Urinary bladder (tissue), 4 donors: ENCODE data around the gene SDHB. TPM values are rescaled to one million over a fixed set of nuclear protein-coding genes. Genes with fewer than 3 reads are reported as not detected.
"Not testable (repeated sequence)": the region's sequence is repeated elsewhere in the genome, so short reads cannot be mapped to it uniquely, and the experiment has no call there.

Experiments
- DNase-seq: peaks from one replicate; pipeline ENCODE4 v3.0.0-alpha.2; 2015; ENCODE audit errors: extremely low spot score
- H3K27ac ChIP-seq: one replicate; pipeline ENCODE4 v1.5.1; 2013; ENCODE audit warnings: low read depth, mild to moderate bottlenecking, moderate library complexity
- H3K36me3 ChIP-seq: one replicate; pipeline ENCODE4 v1.6.1; 2013; ENCODE audit warnings: mild to moderate bottlenecking, moderate library complexity; ENCODE audit not compliant: insufficient read depth
- H3K4me1 ChIP-seq: one replicate; pipeline ENCODE4 v1.6.1; 2013; ENCODE audit warnings: mild to moderate bottlenecking, moderate library complexity; ENCODE audit not compliant: insufficient read depth
- H3K4me3 ChIP-seq: one replicate; pipeline ENCODE4 v1.5.1; 2013; ENCODE audit warnings: low read depth, low read length
- WGBS: extraction: QIAGEN DNeasy Blood & Tissue Kit; methylation state at CpG from one replicate; pipeline ENCODE4 v1.1.7; 2013; 5-methylcytosine and 5-hydroxymethylcytosine counted together
- polyA plus RNA-seq: library from polyadenylated mRNA; stranded (reverse); fragments of 200-250 nt; gene quantifications from one replicate; pipeline ENCODE4 v1.2.3, GENCODE V29; 2013
- total RNA-seq: library from RNA; depleted of rRNA; stranded (reverse); fragments of >200 nt; gene quantifications from one replicate; pipeline ENCODE4 v1.2.3, GENCODE V29; 2014
- donor health status: healthy with polysubstance abuse.
- donor health status: healthy.

The SDHB gene
- total and polyA plus RNA-seq, 2 donors, result 84.1 to 114 TPM

DNA sequence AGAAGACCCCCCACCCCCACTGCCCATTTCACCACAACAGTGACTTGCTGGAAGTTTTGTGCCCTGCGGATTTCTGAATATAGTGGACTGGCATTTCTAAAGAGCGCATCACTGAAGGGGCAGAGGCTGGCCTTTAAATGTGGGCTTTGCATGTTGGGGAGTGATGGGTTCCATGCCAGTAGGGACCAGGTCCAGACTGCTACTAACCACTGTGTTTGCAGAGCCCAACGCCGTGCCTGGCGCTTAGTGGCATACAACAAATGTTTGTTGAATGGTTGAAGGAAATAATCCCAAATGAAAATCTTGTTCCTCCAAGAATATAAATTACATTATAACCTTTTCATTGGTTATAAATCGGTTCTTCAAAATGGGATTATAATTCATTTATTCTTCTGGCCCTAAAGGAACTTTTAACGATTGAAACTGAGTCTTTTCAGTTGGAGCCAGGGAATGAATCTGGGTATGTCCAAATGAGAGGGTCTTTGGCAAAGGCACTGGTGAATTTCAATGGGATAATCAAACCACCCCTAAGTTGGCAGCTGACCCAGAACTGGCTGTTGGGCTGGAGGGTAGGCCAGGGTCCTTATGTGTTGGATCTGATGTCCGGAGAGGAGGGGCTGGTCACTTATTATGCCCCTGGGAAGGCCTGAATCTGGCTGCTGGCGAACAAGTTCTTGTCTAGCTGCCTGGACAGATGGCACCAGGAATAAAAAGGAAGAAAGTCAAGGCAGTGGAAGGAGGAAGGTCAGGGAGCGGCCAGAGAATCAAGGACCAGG is 13.8 kb upstream of the SDHB start:
- Histone ChIP-seq H3K4me3 (no peak overlapping the region), H3K4me1 (no peaks in the 10 kb centered on the region), H3K27ac (no peak overlapping the region), H3K36me3 (no peaks in the 10 kb centered on the region)
- 84% methylated on average over 10 of the region's 10 CpGs for WGBS
- no peak for DNase-seq

DNA sequence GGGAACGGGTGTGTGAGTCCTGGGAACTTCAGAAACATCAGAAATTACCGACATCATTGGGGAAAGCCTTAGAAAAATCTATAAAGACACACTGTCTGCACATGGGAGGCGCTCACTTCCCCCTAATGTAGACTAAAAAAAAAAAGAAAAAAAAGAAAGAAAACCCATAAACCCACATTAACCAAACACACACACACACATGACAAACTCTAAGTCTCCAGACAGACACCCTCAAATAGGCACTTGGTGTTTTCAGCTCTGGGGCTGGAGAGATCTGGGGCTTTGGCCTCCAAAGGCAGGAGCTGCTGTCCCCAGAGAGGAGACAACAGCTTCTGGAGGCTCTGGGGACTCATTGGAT is 13.2 kb upstream of the SDHB start:
- Histone ChIP-seq H3K27ac (no peak overlapping the region), H3K4me3 (no peak overlapping the region), H3K4me1 (no peaks in the 10 kb centered on the region), H3K36me3 (no peaks in the 10 kb centered on the region)
- no peak for DNase-seq
- 73% methylated on average over 3 of the region's 3 CpGs for WGBS

DNA sequence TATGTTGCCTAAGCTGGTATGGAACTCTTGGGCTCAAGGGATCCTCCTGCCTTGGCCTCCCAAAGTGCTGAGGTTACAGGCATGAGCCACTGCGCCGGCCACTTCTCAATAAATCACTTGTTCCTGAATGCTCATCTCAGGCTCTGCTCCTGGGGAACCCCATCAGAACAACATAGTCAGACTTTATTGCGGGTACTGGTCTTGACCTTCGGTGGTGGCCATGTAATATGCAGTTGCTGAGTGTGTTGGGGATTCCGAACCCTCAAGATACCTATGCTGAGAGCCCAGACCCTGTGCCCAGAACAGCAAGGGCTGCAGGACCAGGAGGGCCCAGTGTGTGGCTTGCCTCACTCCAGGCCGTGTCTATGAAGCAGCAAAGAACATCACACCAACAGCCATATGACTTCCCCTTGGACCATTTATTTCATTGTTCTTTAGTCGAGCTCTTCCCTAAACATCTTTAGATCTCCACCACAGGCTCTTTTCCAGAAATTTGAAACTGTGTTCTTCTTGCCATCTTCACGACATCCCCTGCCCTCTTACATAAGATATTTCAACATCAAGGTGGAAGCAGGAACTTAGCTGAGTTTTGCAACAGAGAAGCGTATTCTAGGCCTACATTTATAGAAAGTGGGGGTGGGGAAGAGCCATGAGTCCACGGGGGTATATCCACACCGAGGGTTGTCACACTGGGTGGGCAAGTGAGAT is 12.7 kb upstream of the SDHB start:
- WGBS, result 81% methylated on average over 11 of the region's 11 CpGs
- no peaks in the 10 kb centered on the region for H3K36me3 ChIP-seq
- no peaks in the 10 kb centered on the region for H3K4me1 ChIP-seq
- no peak overlapping the region for H3K27ac ChIP-seq
- no peak for DNase-seq
- H3K4me3 ChIP-seq, result no peak overlapping the region

DNA sequence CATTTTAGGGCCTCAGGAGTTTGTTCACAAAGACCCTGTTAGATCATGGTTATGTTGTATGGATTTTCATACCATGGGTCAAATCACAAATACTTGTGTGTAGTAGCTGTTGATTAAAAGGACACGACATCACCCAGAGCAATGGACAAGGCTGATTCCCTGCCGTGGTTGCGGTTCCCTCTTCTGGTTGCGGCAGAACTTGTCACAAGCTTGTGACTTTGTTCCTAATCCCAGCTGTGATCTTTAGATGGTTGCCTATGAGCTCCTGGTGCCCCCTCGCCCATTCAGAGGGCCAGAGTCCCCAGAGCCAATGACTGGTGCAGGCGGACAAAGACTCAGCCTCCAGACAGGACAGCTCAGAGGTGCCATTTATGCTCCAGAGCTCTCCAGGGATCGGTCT is 11.8 kb upstream of the SDHB start:
- DNase-seq, result no peak
- no peaks in the 10 kb centered on the region for H3K36me3 ChIP-seq
- no peak overlapping the region for H3K4me3 ChIP-seq
- no peaks in the 10 kb centered on the region for H3K4me1 ChIP-seq
- 84% methylated on average over 7 of the region's 7 CpGs for WGBS
- no peak overlapping the region for H3K27ac ChIP-seq

DNA sequence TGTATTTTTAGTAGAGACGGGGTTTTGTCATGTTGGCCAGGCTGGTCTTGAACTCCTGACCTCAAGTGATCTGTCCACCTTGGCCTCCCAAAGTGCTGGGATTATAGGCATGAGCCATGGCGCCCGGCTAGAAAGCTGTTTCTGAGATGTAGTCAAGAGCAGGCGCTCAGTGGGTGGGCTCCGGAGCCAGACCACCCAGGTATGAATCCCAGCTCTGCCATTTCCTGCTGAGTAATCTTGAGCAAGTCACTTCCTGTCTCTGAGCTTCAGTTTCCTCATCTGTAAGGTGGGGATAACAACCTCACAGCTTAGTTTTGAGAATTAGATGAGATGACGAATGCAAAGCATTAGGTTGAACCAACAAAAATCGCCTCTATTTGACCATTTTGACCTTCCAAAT is 8.9 kb upstream of the SDHB start:
- 80% methylated on average over 7 of the region's 7 CpGs for WGBS
- H3K27ac ChIP-seq, H3K4me1 ChIP-seq, H3K36me3 ChIP-seq, DNase-seq, H3K4me3 ChIP-seq: not testable (repeated sequence)

DNA sequence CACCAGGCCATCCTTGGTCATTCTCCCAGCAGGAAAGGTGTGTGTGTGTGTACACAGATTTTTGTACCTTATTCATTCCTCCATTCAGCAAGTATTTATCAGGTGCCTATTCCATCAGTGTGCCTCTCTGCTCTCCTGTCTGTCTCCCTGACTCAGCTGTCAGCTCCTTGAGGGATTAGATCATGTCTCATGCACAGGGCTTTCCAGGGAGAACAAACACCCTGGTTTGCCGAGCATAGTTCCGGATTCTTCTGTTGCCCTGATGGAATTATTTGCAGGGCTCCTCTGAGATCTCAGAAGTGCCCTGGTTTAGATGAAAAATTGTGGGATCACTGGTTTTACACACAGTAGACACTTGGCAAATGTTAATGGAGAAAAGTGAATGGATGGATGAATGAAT is 8.1 kb upstream of the SDHB start:
- Histone ChIP-seq H3K4me3 (no peak overlapping the region), H3K27ac (no peak overlapping the region), H3K4me1 (no peaks in the 10 kb centered on the region), H3K36me3 (no peaks in the 10 kb centered on the region)
- 75% methylated on average over 2 of the region's 2 CpGs for WGBS
- no peak for DNase-seq

DNA sequence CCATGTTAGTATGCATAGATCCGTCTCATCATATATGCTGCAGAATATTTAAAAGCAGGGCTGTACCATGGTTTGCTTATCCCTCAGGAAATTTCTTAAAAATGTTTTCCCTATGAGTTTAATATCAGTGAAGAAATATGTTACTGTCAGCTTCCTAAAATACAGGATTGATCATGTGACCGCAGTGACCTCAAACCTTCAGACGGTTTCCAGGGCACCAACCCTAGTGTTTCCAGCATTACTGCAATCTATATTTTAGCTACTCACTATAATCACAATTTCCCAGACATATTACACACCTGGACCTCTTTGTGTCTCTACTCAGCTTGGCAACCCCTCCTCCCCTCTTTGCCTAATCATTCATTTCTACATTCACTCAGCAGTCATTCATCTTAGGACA is 7.7 kb upstream of the SDHB start:
- no peaks in the 10 kb centered on the region for H3K36me3 ChIP-seq
- 80% methylated on average over 3 of the region's 3 CpGs for WGBS

DNA sequence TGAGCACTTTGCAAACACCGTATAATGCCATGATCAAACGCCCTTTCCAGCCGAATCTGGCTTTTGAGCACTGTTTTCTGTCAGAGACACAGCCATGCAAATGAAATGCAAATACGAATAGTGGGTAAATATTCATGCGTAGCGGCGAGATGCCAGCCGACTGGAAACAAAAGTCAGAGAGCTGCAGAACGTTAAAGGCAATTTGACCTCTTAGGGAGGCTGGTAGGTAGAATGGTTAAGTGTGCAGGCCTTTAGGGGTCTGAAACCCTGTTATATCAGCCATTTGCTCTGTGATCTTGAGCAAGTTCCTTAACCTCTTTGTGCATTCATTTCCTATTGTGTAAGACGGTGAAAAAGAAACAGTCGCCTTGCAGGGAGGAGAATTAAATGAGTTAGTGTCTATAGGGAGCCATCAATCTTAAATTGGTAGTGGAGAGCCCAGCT is 6.5 kb upstream of the SDHB start:
- Histone ChIP-seq H3K27ac (no peak overlapping the region), H3K4me3 (no peak overlapping the region), H3K4me1 (peaks cover 1% of the 10 kb centered on the region), H3K36me3 (no peaks in the 10 kb centered on the region)
- WGBS, result 48% methylated on average over 11 of the region's 11 CpGs
- no peak for DNase-seq

More for the DNA sequence above, 7.7 kb upstream of the SDHB start:
- no peak for DNase-seq
- peaks cover 1% of the 10 kb centered on the region for H3K4me1 ChIP-seq
- H3K27ac ChIP-seq, result no peak overlapping the region
- H3K4me3 ChIP-seq, result no peak overlapping the region

DNA sequence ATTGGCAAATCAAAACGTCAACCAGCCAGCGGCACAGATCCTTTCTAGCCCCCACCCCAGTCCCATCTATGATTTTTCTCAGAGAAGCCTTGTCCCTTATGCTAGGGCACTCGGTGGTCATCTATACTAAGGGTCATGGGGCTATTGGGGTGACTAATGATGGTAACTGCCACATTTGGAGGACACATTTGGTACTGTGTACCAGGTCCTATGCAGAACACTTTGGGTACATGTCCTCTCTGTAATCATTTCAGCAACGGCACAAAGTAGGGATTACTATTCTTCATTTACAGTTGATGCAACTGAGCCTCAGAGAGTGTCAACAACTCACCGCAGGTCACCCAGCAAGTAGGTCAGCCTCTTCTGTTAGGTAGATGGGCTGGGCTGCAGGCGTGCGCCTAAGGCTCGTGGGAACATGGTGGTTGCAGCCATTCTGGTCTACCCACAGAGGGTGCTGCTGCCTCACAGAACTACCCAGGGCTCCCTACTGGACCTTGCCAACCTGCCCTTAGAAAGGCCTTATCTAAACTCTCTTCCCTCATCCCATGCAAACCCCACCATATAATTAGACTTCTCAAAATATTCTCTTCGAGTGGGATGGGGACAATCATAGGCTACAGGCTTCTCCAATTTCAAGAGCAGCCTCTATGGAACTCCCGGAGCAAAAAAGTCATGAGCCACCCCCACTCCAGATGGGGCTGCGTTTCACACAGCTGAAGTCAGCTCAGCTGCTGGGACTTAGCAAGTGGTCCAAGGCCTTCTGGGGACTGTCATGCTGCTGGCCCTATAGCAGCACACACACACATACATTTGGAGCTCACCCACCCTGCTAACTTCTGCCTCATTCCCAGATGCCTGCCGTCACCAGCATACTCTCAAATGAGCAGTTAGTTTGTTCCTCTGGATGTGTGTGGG is 5.8 kb upstream of the SDHB start:
- 38% methylated on average over 12 of the region's 12 CpGs for WGBS
- H3K4me1 ChIP-seq, result peaks cover 1% of the 10 kb centered on the region
- DNase-seq, result no peak
- H3K36me3 ChIP-seq, result no peaks in the 10 kb centered on the region
- no peak overlapping the region for H3K4me3 ChIP-seq
- no peak overlapping the region for H3K27ac ChIP-seq

DNA sequence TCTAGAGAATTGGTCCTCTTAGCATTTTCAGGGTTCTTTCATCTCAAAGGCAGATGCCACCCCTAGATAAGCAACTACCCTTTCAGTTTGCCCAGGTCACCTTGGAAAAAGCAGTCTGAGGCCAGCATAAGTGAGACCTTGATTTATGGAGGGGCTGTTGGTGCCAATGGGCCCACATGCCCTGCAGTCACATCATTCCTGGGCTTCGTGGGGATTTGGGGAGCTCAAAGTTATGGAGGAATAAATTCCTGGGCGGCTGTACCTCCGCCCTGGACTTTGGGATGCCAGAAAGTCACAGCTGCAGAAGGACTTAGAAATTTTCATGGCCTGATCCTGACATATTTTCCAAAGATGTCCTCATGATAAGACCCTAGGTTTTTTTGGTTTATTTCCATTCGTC is 2.7 kb upstream of the SDHB start:
- no peak for DNase-seq

DNA sequence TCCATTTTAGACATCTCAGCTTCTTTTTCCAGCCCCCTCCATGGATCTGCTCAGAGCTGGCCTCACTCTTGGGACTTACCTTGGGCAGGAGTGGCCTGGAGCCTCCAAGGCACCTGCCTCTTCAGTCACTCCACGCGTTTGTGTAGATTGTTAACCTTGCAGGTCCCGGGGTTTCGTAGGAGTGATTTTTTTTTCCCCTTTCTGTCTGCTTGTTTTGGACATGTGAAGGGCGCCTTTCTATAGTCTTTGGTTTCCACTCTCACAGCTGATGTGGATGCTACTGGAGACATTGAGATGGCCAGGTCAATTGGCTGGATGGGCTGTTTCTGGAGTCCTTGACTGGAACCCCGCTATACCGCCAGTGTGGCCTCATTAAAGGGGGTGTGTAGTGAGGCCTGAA is 2.0 kb upstream of the SDHB start:
- H3K4me3 ChIP-seq, result no peak overlapping the region
- peaks cover 1% of the 10 kb centered on the region for H3K4me1 ChIP-seq
- DNase-seq, result no peak
- no peaks in the 10 kb centered on the region for H3K36me3 ChIP-seq
- 92% methylated on average over 7 of the region's 7 CpGs for WGBS
- H3K27ac ChIP-seq, result no peak overlapping the region

More for the DNA sequence above, 2.7 kb upstream of the SDHB start:
- Histone ChIP-seq H3K27ac (no peak overlapping the region), H3K4me1 (peaks cover 1% of the 10 kb centered on the region), H3K36me3 (no peaks in the 10 kb centered on the region), H3K4me3 (no peak overlapping the region)
- 28% methylated on average over 4 of the region's 4 CpGs for WGBS

DNA sequence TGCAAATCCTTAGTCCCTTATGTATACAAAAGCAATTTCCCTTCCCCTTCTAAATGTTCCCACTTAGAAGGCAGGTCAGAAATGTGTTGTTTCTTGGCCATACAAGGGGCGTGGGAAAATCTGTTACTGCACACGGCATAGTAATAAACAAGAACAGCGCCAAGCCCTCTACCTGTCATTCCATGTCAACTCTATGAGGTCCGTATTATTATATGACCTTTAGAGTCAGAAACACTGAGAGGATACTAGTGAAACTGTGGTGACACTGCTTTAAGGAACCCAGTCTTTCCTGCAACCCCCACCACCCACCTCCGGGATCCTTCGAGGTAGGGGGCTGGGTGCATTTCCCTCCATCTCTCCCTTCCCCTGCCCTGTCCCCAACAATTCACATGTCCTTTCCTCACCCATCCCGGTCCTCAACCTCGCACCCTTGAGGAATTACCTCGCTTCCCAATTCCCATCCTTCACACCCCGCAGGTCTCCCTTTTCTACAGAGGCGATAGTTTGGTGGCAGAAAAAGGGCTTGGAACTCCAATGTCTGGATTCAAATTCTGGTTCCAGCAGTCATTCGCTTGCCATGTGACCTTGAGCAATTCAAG is 647 bp downstream of the SDHB start:
- H3K4me1 ChIP-seq, result peaks cover 1% of the 10 kb centered on the region
- 5% methylated on average over 12 of the region's 12 CpGs for WGBS
- H3K27ac ChIP-seq, result no peak overlapping the region
- no peaks in the 10 kb centered on the region for H3K36me3 ChIP-seq
- peak overlapping the region; percentile 74 for H3K4me3 ChIP-seq
- DNase-seq, result no peak

DNA sequence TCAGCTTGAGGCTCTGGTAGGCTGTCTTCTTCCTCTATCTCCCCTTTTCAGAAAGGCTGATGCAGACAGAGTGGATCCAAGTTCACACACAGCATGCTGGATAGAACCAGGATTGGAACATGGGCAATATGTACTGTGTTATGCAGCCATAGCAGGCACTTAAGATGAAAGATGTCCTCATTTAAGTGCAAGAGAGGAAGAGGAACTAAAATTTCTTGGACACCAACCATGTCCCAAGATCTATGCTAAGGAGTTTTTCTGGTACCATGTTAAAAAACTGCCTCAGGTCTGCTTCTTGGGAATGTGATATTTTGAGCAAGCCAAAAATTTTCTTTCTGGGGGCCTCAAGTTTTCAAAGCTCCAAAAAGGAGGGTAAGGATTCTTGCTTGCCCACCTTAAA is 1.2 kb downstream of the SDHB start:
- peaks cover 1% of the 10 kb centered on the region for H3K4me1 ChIP-seq
- no peaks in the 10 kb centered on the region for H3K36me3 ChIP-seq
- H3K4me3 ChIP-seq, result peak overlapping the region; percentile 74
- H3K27ac ChIP-seq, result no peak overlapping the region
- no peak for DNase-seq
